BJ (cell line): Measurements from ENCODE around the gene XXYLT1. TPM values are rescaled to one million over a fixed set of nuclear protein-coding genes. Genes with fewer than 3 reads are reported as not detected.

ENCODE experiments used
- CTCF ChIA-PET: fragments of 350-600 bp; formaldehyde crosslinking; extraction: SDS; loops from one replicate; lab custom pipeline; 2021; ENCODE audit warnings: antibody characterized with exemption, inconsistent platforms; lab: Yijun Ruan, JAX
- POLR2A ChIA-PET: fragments of 300-600 bp; sonication (Branson Sonifier 250); formaldehyde crosslinking; extraction: SDS; loops from one replicate; lab custom pipeline; 2021; ENCODE audit warnings: antibody characterized with exemption; lab: Charles Lee
- DNase-seq: peaks from one replicate; pipeline ENCODE4 v3.0.0-alpha.2; 2011; ENCODE audit warnings: low read depth
- H3K27me3 ChIP-seq: 2 replicates; pipeline ENCODE4 v1.6.0; 2011; ENCODE audit warnings: low read length; ENCODE audit not compliant: control insufficient read depth, insufficient read depth
- H3K36me3 ChIP-seq: 2 replicates; pipeline ENCODE4 v1.5.1; 2011; ENCODE audit warnings: low read length; ENCODE audit not compliant: control insufficient read depth, insufficient read depth
- H3K4me3 ChIP-seq: 2 replicates; pipeline ENCODE4 v1.5.1; 2011; ENCODE audit warnings: low read depth, mild to moderate bottlenecking, control low read depth, low read length
- polyA plus RNA-seq: library from polyadenylated mRNA; depleted of rRNA; stranded (reverse); fragments of >200 nt; gene quantifications from 2 replicates; pipeline ENCODE4 v1.2.3, GENCODE V29; 2011
- TF ChIP-seq, protein P1 (sequence below): IDR thresholded peaks from 2 replicates; pipeline ENCODE4 v1.5.1; 2011; ENCODE audit warnings: low read depth, mild to moderate bottlenecking, control low read depth, inconsistent platforms, low read length, moderate library complexity; ENCODE audit not compliant: insufficient read depth

The XXYLT1 gene
- polyA plus RNA-seq, 1 experiment, result 33.5 TPM

DNA sequence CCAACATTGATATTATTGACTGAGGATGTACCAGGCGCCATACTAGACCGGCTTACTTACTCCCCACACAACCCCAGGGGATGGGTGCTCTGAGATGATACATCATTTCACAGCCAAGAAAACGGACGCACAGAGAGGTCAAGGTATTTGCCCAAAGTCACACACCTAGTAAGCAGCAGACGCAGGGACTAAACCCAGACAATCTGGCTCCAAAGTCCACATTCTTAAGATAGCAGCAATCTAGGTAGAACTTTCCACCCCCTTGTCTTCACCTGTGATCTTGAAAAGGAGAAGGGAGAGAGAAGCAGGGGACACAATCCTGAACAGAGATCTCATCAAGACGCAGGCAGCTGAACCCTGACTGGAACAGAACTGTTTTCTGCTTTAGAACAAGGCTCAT is 200.6 kb downstream of the XXYLT1 start:
- Histone ChIP-seq H3K4me3 (no peak overlapping the region), H3K27me3 (no peaks in the 10 kb centered on the region), H3K36me3 (peaks cover 5% of the 10 kb centered on the region)
- POLR2A ChIA-PET, result no interaction called here
- CTCF ChIA-PET, result no interaction called here
- DNase-seq, result no peak
- TF ChIP-seq, protein P1, sequence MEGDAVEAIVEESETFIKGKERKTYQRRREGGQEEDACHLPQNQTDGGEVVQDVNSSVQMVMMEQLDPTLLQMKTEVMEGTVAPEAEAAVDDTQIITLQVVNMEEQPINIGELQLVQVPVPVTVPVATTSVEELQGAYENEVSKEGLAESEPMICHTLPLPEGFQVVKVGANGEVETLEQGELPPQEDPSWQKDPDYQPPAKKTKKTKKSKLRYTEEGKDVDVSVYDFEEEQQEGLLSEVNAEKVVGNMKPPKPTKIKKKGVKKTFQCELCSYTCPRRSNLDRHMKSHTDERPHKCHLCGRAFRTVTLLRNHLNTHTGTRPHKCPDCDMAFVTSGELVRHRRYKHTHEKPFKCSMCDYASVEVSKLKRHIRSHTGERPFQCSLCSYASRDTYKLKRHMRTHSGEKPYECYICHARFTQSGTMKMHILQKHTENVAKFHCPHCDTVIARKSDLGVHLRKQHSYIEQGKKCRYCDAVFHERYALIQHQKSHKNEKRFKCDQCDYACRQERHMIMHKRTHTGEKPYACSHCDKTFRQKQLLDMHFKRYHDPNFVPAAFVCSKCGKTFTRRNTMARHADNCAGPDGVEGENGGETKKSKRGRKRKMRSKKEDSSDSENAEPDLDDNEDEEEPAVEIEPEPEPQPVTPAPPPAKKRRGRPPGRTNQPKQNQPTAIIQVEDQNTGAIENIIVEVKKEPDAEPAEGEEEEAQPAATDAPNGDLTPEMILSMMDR, result no peak

DNA sequence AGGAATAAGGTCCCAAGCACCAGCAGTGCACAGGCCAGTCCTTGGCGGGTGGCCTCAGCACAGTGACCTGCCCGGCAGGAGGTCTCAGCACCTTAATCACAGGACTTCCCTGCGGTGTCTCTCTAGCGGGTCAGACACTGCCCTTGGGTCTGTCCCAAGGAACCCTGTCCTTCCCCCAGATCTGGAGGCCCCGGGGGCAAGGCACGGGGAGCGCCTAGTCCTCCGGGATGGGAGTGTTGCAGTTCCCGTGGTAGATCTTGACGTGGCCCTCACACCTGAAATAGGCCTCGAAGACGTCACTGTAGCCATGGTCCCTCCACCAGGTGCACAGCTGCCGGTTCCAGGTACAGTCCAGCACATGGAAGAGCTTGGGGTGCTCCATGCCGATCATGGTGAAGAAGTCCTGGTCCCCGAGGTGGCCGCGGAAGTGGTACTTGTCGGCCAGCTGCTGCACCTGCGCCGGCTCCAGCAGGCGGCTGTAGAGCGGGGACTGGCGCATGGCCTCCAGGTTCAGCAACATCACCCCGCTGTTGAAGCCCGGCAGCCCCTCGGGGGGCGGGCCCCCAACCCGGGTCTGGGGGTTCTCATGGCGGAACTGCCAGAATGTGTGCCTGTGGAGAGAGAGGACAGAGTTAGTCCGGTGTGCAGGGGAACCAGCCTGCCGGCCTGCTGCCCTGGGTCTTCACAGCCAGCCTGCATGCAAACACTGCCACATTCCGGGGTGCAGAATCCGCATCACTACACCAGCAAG is 201.3 kb downstream of the XXYLT1 start:
- Histone ChIP-seq H3K36me3 (peaks cover 5% of the 10 kb centered on the region), H3K27me3 (no peaks in the 10 kb centered on the region), H3K4me3 (no peak overlapping the region)
- TF ChIP-seq, protein P1, result no peak
- ChIA-PET CTCF (no interaction called here), POLR2A (no interaction called here)
- DNase-seq, result no peak

DNA sequence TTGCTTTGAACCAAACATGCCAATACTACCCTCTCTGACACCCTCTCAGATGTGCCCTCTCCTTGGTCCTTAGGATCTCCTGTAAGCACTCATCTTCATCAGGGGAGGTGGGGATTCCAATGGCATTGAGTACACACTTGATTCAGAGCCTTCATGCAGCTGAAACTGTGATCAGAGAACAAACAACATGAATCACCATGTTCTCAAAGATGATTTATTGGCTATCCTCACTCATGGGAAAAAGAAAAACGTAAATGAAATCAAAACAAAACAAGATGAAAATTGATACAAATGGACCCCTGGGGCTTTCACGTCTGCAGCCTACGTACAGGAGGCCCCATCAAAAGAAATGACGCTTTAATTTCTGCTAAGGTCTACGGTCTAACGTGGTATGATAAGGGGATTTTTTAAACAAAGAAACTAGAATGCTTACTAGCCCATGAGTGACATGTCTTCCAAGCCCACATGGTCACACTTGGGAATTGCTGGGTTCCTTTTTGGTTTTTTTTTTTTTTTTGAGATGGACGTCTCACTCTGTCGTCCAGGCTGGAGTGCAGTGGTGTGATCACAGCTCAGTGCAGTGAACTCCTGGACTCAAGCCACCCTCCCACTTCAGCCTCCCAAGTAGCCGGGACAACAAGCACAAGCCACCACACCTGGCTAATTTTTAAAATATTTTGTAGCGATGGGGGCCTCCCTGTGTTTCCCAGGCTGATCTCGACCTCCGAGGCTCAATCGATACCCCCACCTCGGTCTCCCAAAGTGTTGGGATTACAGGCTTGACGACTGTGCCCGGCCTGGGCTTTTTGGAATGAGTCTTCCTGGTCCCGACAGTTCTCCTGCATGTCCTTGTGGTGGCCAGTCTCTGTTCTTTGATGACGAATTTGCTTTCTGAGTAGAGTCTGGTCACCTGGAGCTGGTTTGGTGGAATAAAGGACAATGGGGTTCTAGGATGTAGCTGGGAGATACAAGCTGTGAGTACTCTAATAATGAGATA is 202.6 kb downstream of the XXYLT1 start:
- CTCF ChIA-PET, result no interaction called here
- peaks cover 5% of the 10 kb centered on the region for H3K36me3 ChIP-seq
- H3K4me3 ChIP-seq, result no peak overlapping the region
- DNase-seq, result no peak
- POLR2A ChIA-PET, result no interaction called here
- H3K27me3 ChIP-seq, result no peaks in the 10 kb centered on the region
- TF ChIP-seq, protein P1, result no peak

DNA sequence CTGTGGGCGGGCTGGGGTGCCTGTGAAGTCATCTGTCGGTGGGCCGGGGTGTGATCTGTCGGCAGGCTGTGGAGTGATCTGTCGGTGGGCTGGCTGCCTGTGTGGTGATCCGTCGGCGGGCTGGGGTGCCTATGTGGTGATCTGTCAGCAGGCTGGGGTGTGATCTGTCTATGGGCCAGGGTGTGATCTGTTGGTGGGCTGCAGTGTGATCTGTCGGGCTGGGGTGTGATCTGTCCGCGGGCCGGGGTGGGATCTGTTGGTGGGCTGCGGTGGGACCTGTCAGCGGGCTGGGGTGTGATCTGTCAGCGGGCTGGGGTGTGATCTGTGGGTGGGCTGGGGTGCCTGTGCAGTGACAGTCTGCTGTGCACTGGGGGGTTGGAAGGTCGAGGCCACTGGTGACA is 204.5 kb downstream of the XXYLT1 start:
- POLR2A ChIA-PET, result no interaction called here
- H3K27me3 ChIP-seq, result no peaks in the 10 kb centered on the region
- no peak for DNase-seq
- H3K36me3 ChIP-seq, result peaks cover 5% of the 10 kb centered on the region
- CTCF ChIA-PET, result no interaction called here
- TF ChIP-seq, protein P1, result no peak
- H3K4me3 ChIP-seq, result no peak overlapping the region

DNA sequence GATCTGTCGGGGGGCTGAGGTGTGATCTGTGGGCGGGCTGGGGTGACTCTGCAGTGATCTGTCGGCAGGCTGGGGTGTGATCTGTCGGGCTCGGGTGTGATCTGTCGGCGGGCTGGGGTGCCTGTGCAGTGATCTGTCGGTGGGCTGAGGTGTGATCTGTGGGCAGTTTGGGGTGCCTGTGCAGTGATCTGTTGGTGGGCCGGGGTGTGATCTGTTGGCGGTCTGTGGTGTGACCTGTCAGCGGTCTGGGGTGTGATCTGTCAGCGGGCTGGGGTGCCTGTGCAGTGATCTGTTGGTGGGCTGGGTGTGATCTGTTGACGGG is 205.1 kb downstream of the XXYLT1 start:
- TF ChIP-seq, protein P1, result no peak
- CTCF ChIA-PET, result no interaction called here
- POLR2A ChIA-PET, result no interaction called here
- Histone ChIP-seq H3K27me3 (no peaks in the 10 kb centered on the region), H3K4me3 (no peak overlapping the region), H3K36me3 (peaks cover 5% of the 10 kb centered on the region)
- DNase-seq, result no peak
